Stimulated activated CD8-positive, alpha-beta memory T cell treated with anti-CD3 and anti-CD28 coated beads, Interleukin-12 subunit alpha, Interleukin-12 subunit beta, amount 100 ng/mL, for 24 hours (primary cell): ENCODE measurements around the gene HBA2.
"Not testable (repeated sequence)": the region's sequence is repeated elsewhere in the genome, so short reads cannot be mapped to it uniquely, and the experiment has no call there.

Experiments used
- DNase-seq: peaks from one replicate; pipeline ENCODE4 v3.0.0-alpha.2; 2020; ENCODE audit errors: extremely low read depth

Gene HBA2

GRCh38 chr16:175011-175949 is 2.6 kb downstream of the HBA2 start:
- DNase-seq = no peak

- DNase-seq = not testable (repeated sequence)
These were observed 3.3 kb downstream of the HBA2 start for GRCh38 chr16:176006-176405.

GRCh38 chr16:176477-177382 is 4.1 kb downstream of the HBA2 start, which contains the start of gene HBA1:
TSS of gene HBA1 (plus strand) at chr16:176680. CDS start at chr16:176717, 37 bp downstream.
- DNase-seq = not testable (repeated sequence)

GRCh38 chr16:177394-177822 is 4.7 kb downstream of the HBA2 start:
- DNase-seq = no peak

- no peak for DNase-seq
These were observed 5.4 kb downstream of the HBA2 start for GRCh38 chr16:177981-178667.

- DNase-seq = no peak
These were observed 6.0 kb downstream of the HBA2 start for GRCh38 chr16:178668-179015.

GRCh38 chr16:179211-180092 is 6.8 kb downstream of the HBA2 start:
- no peak for DNase-seq

GRCh38 chr16:180101-180675 is 7.5 kb downstream of the HBA2 start, which contains the start of gene HBQ1:
TSS of gene HBQ1 (plus strand) at chr16:180459. CDS start at chr16:180487, 28 bp downstream.
- no peak for DNase-seq

- no peak for DNase-seq
These were observed 8.2 kb downstream of the HBA2 start for GRCh38 chr16:180681-181564.

GRCh38 chr16:181565-182021 is 8.9 kb downstream of the HBA2 start:
- peak; percentile 57 for DNase-seq

GRCh38 chr16:183005-183404 is 10.3 kb downstream of the HBA2 start:
- no peak for DNase-seq

GRCh38 chr16:185213-185612 is 12.5 kb downstream of the HBA2 start:
- no peak for DNase-seq

GRCh38 chr16:185691-186090 is 13.0 kb downstream of the HBA2 start:
- no peak for DNase-seq

GRCh38 chr16:187330-187729 is 14.7 kb downstream of the HBA2 start:
- no peak for DNase-seq

GRCh38 chr16:188674-189073 is 16.0 kb downstream of the HBA2 start:
- no peak for DNase-seq

- no peak for DNase-seq
These were observed 17.0 kb downstream of the HBA2 start for GRCh38 chr16:189604-190186.

- no peak for DNase-seq
These were observed 19.2 kb downstream of the HBA2 start for GRCh38 chr16:191831-192230.

GRCh38 chr16:192686-193085 is 20.0 kb downstream of the HBA2 start:
- DNase-seq = no peak

GRCh38 chr16:193441-193840 is 20.8 kb downstream of the HBA2 start:
- DNase-seq = no peak
